AG08395 (cell line): ENCODE measurements around the gene TENM4.
A peak's percentile ranks its signal among the peaks of the same experiment; 100 is the strongest.
"Not testable (repeated sequence)": the region's sequence is repeated elsewhere in the genome, so short reads cannot be mapped to it uniquely, and the experiment has no call there.

Experiments
- DNase-seq: peaks from one replicate; pipeline ENCODE4 v3.0.0; 2012; ENCODE audit warnings: mixed read lengths, low spot score

Gene TENM4

GRCh38 chr11:78841456-78842060, 599.3 kb downstream of the TENM4 start:
- no peak for DNase-seq

GRCh38 chr11:78840623-78841022, 600.2 kb downstream of the TENM4 start:
- DNase-seq, result peak; percentile 38

- peak; percentile 62 for DNase-seq
Measured at GRCh38 chr11:78840200-78840599, 600.6 kb downstream of the TENM4 start.

- no peak for DNase-seq
Measured at GRCh38 chr11:78838417-78838816, 602.4 kb downstream of the TENM4 start.

- no peak for DNase-seq
Measured at GRCh38 chr11:78835646-78836045, 605.2 kb downstream of the TENM4 start.

DNA sequence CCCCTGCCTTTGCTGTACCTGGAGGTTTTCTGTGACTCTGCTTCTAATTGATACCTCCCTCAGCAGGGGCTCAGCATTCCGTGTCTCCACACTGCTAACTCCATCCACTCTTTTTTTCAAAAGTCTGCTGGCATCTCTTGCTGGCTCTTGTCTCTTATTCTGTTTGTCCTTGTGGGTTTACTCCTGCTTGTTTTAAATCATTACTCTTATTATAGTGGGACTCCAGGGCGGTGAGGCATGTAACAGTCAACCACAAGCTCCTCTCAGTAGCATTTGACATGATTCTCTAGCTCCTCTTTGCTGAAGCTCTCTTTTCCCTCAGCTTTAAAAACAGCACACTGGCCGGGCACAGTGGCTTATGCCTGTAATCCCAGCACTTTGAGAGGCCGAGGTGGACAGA, 605.9 kb downstream of the TENM4 start:
- no peak for DNase-seq

DNA sequence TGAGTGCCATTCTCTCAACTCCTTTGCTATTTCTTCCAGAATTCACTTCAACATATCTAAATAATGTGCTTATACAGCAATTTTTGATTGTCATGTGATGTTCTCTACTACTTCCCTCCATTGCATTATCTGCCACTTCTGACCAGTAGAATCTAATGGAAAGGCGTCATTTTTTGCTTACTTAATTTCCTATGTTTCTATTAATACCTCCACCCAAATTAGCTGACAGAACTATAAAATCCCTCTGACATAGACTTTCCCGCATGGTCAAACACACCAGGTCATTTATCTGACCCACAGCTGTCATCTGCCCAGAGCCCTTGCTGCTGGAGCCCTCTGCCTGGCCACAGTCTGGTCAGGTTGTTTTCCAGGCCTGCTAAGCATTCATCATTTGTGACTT, 607.6 kb downstream of the TENM4 start:
- no peak for DNase-seq

GRCh38 chr11:78832226-78832947, 608.4 kb downstream of the TENM4 start:
- no peak for DNase-seq

DNA sequence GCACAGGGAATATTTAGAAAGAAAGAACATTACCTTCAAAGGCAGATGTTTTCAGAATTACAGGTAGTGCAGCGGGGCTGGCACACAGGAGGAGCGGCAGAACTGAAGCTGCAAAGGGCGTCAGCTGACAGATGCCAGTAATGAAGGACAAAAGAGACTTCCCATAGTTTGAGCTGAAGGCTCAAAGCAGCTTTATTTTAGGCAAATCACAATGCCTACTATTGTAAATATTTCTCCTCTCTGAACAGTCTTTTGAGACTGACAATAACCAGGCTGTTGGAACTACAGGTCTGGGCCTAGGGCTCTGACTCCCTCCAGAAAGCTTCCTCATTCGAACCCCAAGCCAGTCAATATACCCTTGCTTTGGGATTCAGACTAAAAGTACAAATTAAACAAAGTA, 609.3 kb downstream of the TENM4 start:
- DNase-seq, result no peak

DNA sequence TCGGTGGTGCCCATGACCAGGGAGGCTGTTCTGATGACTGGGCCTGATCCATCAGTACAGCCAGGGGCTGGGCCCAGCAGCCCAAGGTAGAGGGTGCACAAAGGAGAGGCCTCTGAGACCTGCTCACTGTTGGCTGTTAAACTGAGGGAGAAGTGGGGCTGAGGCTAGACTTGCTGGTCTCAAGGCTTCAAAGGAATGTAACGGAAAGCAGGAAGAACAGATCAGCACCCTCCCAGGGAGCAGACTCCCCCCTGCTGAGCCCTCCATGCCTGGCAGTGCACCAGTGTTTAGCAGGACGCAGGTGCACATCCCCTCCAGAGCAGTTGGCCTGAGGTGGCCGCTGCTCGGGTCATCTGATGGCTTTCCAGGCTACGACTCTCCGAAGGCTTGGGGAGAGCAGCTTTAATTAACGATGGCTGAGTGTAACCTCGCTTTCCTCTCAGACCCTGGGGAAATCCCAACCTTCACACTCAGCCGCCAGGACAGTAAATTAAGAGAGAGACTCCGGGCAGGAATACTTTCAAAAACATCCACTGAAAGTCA, 610.5 kb downstream of the TENM4 start:
- no peak for DNase-seq

DNA sequence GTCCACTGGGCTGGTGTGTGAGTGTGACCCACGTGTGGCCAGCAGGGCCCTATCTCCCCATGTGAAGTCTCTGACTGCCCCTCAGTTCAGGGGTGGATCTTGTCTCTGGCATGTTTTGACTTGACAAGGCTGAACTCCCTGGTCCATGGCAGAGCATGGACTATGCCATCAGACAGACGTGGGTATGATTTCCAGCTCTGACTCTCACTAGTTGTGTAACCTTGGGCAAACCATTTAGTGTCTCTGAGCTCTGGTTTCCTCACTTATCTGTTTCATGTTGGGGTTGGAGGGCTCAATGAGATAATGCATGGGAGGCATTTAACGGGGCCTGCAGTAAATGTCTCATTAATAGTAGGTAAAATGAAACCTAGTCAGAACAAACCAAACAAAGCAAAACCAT, 611.7 kb downstream of the TENM4 start:
- no peak for DNase-seq

GRCh38 chr11:78828676-78829075, 612.2 kb downstream of the TENM4 start:
- no peak for DNase-seq

DNA sequence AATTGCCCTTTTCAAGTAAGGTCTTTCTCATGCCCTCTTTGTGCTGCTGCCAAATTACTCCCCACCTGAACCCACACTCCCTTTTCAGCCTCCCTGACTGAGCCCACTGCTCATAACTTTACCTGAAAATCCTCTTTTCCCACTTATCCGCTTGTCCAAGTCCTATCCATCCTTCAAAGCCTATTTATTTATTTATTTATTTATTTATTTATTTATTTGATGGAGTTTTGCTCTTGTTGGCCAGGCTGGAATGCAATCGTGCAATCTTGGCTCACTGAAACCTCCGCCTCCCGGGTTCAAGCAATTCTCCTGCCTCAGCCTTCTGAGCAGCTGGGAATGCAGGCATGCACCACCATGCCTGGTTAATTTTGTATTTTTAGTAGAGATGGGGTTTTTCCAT, 613.5 kb downstream of the TENM4 start:
- not testable (repeated sequence) for DNase-seq

GRCh38 chr11:78825591-78826020, 615.2 kb downstream of the TENM4 start:
- no peak for DNase-seq

- no peak for DNase-seq
Measured at GRCh38 chr11:78823588-78823987, 617.2 kb downstream of the TENM4 start.

DNA sequence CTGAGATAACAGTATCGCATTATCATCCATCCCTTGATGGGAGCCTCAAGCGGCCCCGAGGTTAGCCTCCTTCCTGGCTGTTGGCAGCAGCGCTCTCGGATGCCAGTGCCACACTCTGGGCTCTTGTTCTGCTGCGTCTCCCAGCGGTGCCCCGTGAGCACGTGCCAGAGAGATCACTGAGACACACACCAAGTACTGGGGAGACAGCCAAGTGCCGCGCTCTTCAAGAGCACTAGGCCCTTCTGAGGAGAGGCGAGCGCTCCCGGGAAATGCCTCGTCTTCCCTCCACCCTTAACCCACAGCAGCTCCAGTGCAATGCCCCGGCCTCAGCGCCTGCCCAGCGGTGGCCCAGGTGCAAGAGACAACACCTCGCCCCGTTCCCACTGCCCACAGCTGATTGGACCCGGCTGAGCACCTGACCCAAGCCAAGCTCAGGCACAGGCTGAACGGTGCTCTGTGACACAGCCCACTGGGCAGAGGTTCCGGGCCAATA, 617.9 kb downstream of the TENM4 start:
- DNase-seq, result no peak

GRCh38 chr11:78821371-78822306, 619.2 kb downstream of the TENM4 start:
- peak; percentile 30 for DNase-seq

- DNase-seq, result no peak
Measured at GRCh38 chr11:78820741-78821140, 620.1 kb downstream of the TENM4 start.

DNA sequence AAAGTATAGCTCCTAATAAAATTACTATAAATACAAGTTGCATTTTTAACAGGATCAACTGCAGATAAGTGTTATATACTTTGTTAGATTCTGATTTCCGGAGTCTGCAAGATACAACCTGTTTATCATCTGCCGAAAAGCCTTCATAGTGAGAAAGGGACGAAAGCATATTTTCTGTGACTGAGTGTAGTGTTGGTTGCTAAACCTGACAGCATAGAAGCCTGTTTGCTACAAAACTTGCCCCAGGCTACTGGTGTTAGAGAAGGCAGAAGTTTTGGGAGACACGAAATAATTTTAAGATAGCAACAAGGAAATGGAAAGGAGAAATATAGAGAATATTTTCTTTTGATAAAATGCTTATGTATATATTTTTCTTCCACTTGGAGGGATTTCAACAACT, 622.6 kb downstream of the TENM4 start:
- DNase-seq, result no peak

DNA sequence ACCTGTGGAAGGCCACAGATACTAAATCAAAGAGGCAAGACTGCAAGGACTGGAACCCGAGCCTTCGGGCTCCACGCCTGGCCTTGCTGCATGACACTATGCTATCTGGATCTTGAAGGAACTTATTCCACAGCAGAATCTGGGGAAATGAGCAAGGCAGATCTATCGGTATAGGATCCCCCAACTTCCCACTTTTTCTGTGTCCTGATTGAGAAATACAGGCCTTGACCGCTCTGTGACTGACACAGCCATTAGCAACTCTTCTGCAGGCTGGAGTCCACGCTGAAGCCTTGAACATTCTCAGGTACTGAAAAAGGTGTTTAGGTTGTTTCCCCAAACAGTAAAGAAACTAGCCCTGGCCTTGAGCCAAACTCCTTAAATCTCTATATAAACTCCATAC, 625.0 kb downstream of the TENM4 start:
- no peak for DNase-seq

GRCh38 chr11:78812513-78813293, 628.1 kb downstream of the TENM4 start:
- DNase-seq, result no peak
